Gastroesophageal sphincter (tissue), 4 donors: Measurements from ENCODE around the gene KCNMA1. TPM values are rescaled to one million over a fixed set of nuclear protein-coding genes. Genes with fewer than 3 reads are reported as not detected.

Experiments used
- ATAC-seq: fragments of 150-250 bp; one replicate; pipeline ENCODE4 v1.9.1; 2016; ENCODE audit warnings: mild to moderate bottlenecking, moderate library complexity
- H3K27ac ChIP-seq, 4 donors: fragments of 200-600 bp; sonication (generic) in 3 of 4; 1 replicate in 3 of 4; 2 replicates in 1 of 4; pipeline ENCODE4 v1.5.1; 2016 to 2019
- H3K27me3 ChIP-seq: fragments of 200-600 bp; sonication (generic); one replicate; pipeline ENCODE4 v1.5.1; 2019
- H3K36me3 ChIP-seq, 2 donors: fragments of 200-600 bp; sonication (generic); one replicate each; pipeline ENCODE4 v1.5.1; 2019; ENCODE audit warnings: control low read depth in 1 of 2
- H3K4me1 ChIP-seq, 3 donors: fragments of 200-600 bp; sonication (generic); 1 replicate in 2 of 3; 2 replicates in 1 of 3; pipeline ENCODE4 v1.5.1; 2016 to 2019; ENCODE audit warnings: control low read depth in 2 of 3
- H3K4me3 ChIP-seq, 2 donors: fragments of 200-600 bp; sonication (generic); one replicate each; pipeline ENCODE4 v1.5.1; 2019; ENCODE audit warnings: mild to moderate bottlenecking in 1 of 2, moderate library complexity in 1 of 2
- H3K9me3 ChIP-seq, 3 donors: fragments of 200-600 bp; sonication (generic); one replicate each; pipeline ENCODE4 v1.5.1; 2017 to 2019; ENCODE audit warnings: control low read depth in 2 of 3
- CTCF ChIP-seq, 4 experiments: fragments of 200-600 bp in 2 of 4; fragments of 450-650 bp in 2 of 4; sonication (generic) in 1 of 4; IDR thresholded peaks; one replicate each; pipeline ENCODE4 v1.5.1; 2017 to 2019; ENCODE audit warnings: antibody characterized with exemption in 4 of 4, mild to moderate bottlenecking in 2 of 4, moderate library complexity in 2 of 4
- EP300 ChIP-seq: sonication (generic); formaldehyde crosslinking; IDR thresholded peaks from one replicate; pipeline ENCODE4 v1.6.1; 2017; ENCODE audit warnings: antibody characterized with exemption, mild to moderate bottlenecking
- POLR2A ChIP-seq, 2 donors: fragments of 450-650 bp; IDR thresholded peaks; one replicate each; pipeline ENCODE4 v1.6.1; 2017; ENCODE audit warnings: antibody characterized with exemption in 2 of 2, mild to moderate bottlenecking in 2 of 2, moderate library complexity in 1 of 2
- POLR2AphosphoS5 ChIP-seq: sonication (generic); formaldehyde crosslinking; IDR thresholded peaks from one replicate; pipeline ENCODE4 v1.6.1; 2017; ENCODE audit warnings: antibody characterized with exemption
- WGBS, 2 donors: methylation state at CpG; one replicate each; pipeline ENCODE4 v1.1.5; 2018; ENCODE audit warnings: low coverage in 1 of 2; 5-methylcytosine and 5-hydroxymethylcytosine counted together
- total RNA-seq, 4 donors: library from RNA; depleted of rRNA; stranded (reverse); fragments of >200 nt; gene quantifications; one replicate each; pipeline ENCODE4 v1.1.0, GENCODE V29; 2016

Gene KCNMA1
- total RNA-seq, 4 donors from 2014 or later: 168 to 389 (median 323) TPM

GRCh38 chr10:77269163-77269562 is 368.4 kb downstream of the KCNMA1 start:
- TF ChIP-seq POLR2A (IDR thresholded peaks at IDR 0.05): no peak
- no peak for TF ChIP-seq CTCF (IDR thresholded peaks at IDR 0.05)
- TF ChIP-seq POLR2AphosphoS5: no peak
- TF ChIP-seq EP300: no peak
- no peak overlapping the region for H3K27ac ChIP-seq

GRCh38 chr10:77268721-77269120 is 368.9 kb downstream of the KCNMA1 start:
- no peaks in the 10 kb centered on the region for H3K27me3 ChIP-seq
- ATAC-seq: no peak
- no peak overlapping the region for H3K4me3 ChIP-seq
- peaks cover 0 to 63% (median 0%) of the 10 kb centered on the region in 3 donors for H3K4me1 ChIP-seq
- no peaks in the 10 kb centered on the region for H3K36me3 ChIP-seq
- WGBS, 2 donors: 100% methylated on average over 2 of the region's 4 CpGs; no CpG with 5 or more reads in 1 of the 2 donors
- peak overlapping the region in 1 of 4 donors; percentile 44 for H3K27ac ChIP-seq
- TF ChIP-seq EP300 (no peak), POLR2AphosphoS5 (no peak), CTCF (IDR thresholded peaks at IDR 0.05) (no peak), POLR2A (IDR thresholded peaks at IDR 0.05) (no peak)
- H3K9me3 ChIP-seq: no peaks in the 10 kb centered on the region

More at GRCh38 chr10:77269163-77269562, 368.4 kb downstream of the KCNMA1 start:
- ATAC-seq: no peak
- Histone ChIP-seq H3K36me3 (no peaks in the 10 kb centered on the region), H3K27me3 (no peaks in the 10 kb centered on the region), H3K9me3 (no peaks in the 10 kb centered on the region), H3K4me3 (no peak overlapping the region), H3K4me1 (peaks cover 0 to 67% (median 0%) of the 10 kb centered on the region in 3 donors)

- H3K27me3 ChIP-seq: no peaks in the 10 kb centered on the region
- H3K9me3 ChIP-seq: no peaks in the 10 kb centered on the region
- no peaks in the 10 kb centered on the region for H3K36me3 ChIP-seq
- H3K4me1 ChIP-seq: peaks cover 0 to 56% (median 0%) of the 10 kb centered on the region in 3 donors
- ATAC-seq: no peak
- H3K27ac ChIP-seq: peak overlapping the region in 2 of 4 donors; percentile 21 to 44
- WGBS, 2 donors: 41 to 68% methylated on average over 5 to 8 of the region's 8 CpGs
- TF ChIP-seq EP300: no peak
- no peak for TF ChIP-seq CTCF (IDR thresholded peaks at IDR 0.05)
- TF ChIP-seq POLR2A (IDR thresholded peaks at IDR 0.05): no peak
- no peak for TF ChIP-seq POLR2AphosphoS5
- H3K4me3 ChIP-seq: no peak overlapping the region
These were observed 369.6 kb downstream of the KCNMA1 start for GRCh38 chr10:77267703-77268675.

- no peaks in the 10 kb centered on the region for H3K27me3 ChIP-seq
- TF ChIP-seq CTCF (IDR thresholded peaks at IDR 0.05) (no peak), POLR2AphosphoS5 (peak; percentile 5)
- no peaks in the 10 kb centered on the region for H3K9me3 ChIP-seq
- H3K4me1 ChIP-seq: peaks cover 0 to 40% (median 0%) of the 10 kb centered on the region in 3 donors
- H3K36me3 ChIP-seq: no peaks in the 10 kb centered on the region
- 48 to 51% methylated on average over 2 of the region's 2 CpGs for WGBS, 2 donors
- no peak for ATAC-seq
- no peak overlapping the region for H3K4me3 ChIP-seq
- peak overlapping the region in 2 of 4 donors; percentile 5 to 39 for H3K27ac ChIP-seq
These were observed 371.4 kb downstream of the KCNMA1 start for GRCh38 chr10:77266242-77266641.

- ATAC-seq: no peak
- Histone ChIP-seq H3K4me3 (no peak overlapping the region), H3K27me3 (no peaks in the 10 kb centered on the region), H3K36me3 (no peaks in the 10 kb centered on the region), H3K9me3 (no peaks in the 10 kb centered on the region), H3K27ac (no peak overlapping the region), H3K4me1 (peaks cover 0 to 40% (median 0%) of the 10 kb centered on the region in 3 donors)
- WGBS, 2 donors: 75 to 93% methylated on average over 3 of the region's 3 CpGs
- TF ChIP-seq EP300: no peak
- no peak for TF ChIP-seq CTCF (IDR thresholded peaks at IDR 0.05)
- TF ChIP-seq POLR2AphosphoS5: no peak
- TF ChIP-seq POLR2A (IDR thresholded peaks at IDR 0.05): no peak
These were observed 373.1 kb downstream of the KCNMA1 start for GRCh38 chr10:77264527-77264926.
